Neuronal stem cell (in vitro differentiated cells): ENCODE measurements around the gene TCFL5.

Source experiments
- DNase-seq: peaks from one replicate; pipeline ENCODE4 v3.0.0-alpha.2; 2013; ENCODE audit warnings: low spot score
- H2AFZ ChIP-seq: one replicate; pipeline ENCODE4 v1.6.1; 2013; ENCODE audit warnings: mild to moderate bottlenecking, low read length, inconsistent platforms
- H2AK5ac ChIP-seq: 2 replicates; pipeline ENCODE4 v1.6.1; 2013; ENCODE audit warnings: low read depth, mild to moderate bottlenecking, inconsistent platforms, low read length, moderate library complexity, mixed read lengths
- H2BK120ac ChIP-seq: 2 replicates; pipeline ENCODE4 v1.6.1; 2013; ENCODE audit warnings: low read depth, mild to moderate bottlenecking, inconsistent platforms, low read length, moderate library complexity, mixed read lengths
- H2BK12ac ChIP-seq: one replicate; pipeline ENCODE4 v1.6.1; 2013; ENCODE audit warnings: low read length, inconsistent platforms
- H2BK15ac ChIP-seq: 2 replicates; pipeline ENCODE4 v1.6.1; 2013; ENCODE audit warnings: mild to moderate bottlenecking, low read length, inconsistent platforms, mixed read lengths
- H2BK5ac ChIP-seq: one replicate; pipeline ENCODE4 v1.6.1; 2013; ENCODE audit warnings: inconsistent platforms, mild to moderate bottlenecking, low read length, moderate library complexity
- H3K14ac ChIP-seq: one replicate; pipeline ENCODE4 v1.6.1; 2013; ENCODE audit warnings: low read length, inconsistent platforms
- H3K18ac ChIP-seq: 2 replicates; pipeline ENCODE4 v1.6.1; 2013; ENCODE audit warnings: low read length, inconsistent platforms
- H3K23ac ChIP-seq: 2 replicates; pipeline ENCODE4 v1.6.1; 2013; ENCODE audit warnings: low read depth, mild to moderate bottlenecking, mixed read lengths, low read length, inconsistent platforms; ENCODE audit not compliant: poor library complexity
- H3K27ac ChIP-seq: replicated peaks from 3 replicates; pipeline ENCODE4 v1.5.1; 2013; ENCODE audit warnings: low read length, inconsistent platforms
- H3K27me3 ChIP-seq, 3 experiments: 2 replicates each; pipeline ENCODE4 v1.6.1; 2013; ENCODE audit warnings: low read length in 3 of 3, mild to moderate bottlenecking in 2 of 3, inconsistent platforms in 1 of 3, low read depth in 1 of 3, mixed read lengths in 1 of 3, moderate library complexity in 1 of 3; ENCODE audit not compliant: control insufficient read depth in 3 of 3, insufficient read depth in 3 of 3
- H3K36me3 ChIP-seq, 2 donors: replicated peaks in 1 of 2; 2 replicates each; pipeline ENCODE4 v1.6.1; 2013; ENCODE audit warnings: low read length in 2 of 2; ENCODE audit not compliant: control insufficient read depth in 2 of 2, insufficient read depth in 2 of 2
- H3K4ac ChIP-seq: 2 replicates; pipeline ENCODE4 v1.6.1; 2013; ENCODE audit warnings: inconsistent platforms, mild to moderate bottlenecking, low read length, moderate library complexity
- H3K4me1 ChIP-seq, 2 donors: 1 replicate in 1 of 2; 2 replicates in 1 of 2; pipeline ENCODE4 v1.6.1; 2013; ENCODE audit warnings: low read length in 2 of 2, low read depth in 1 of 2; ENCODE audit not compliant: control insufficient read depth in 2 of 2, insufficient read depth in 1 of 2
- H3K4me2 ChIP-seq: one replicate; pipeline ENCODE4 v1.6.1; 2013; ENCODE audit warnings: mild to moderate bottlenecking, low read length, inconsistent platforms; ENCODE audit not compliant: insufficient read depth, poor library complexity, severe bottlenecking
- H3K4me3 ChIP-seq, 2 donors: 2 replicates each; pipeline ENCODE4 v1.5.1; 2013; ENCODE audit warnings: low read length in 2 of 2, mild to moderate bottlenecking in 2 of 2, inconsistent platforms in 1 of 2, moderate library complexity in 1 of 2
- H3K79me1 ChIP-seq: one replicate; pipeline ENCODE4 v1.6.1; 2013; ENCODE audit warnings: low read depth, mild to moderate bottlenecking, inconsistent platforms, low read length, moderate library complexity
- H3K9ac ChIP-seq: one replicate; pipeline ENCODE4 v1.6.1; 2013; ENCODE audit warnings: mild to moderate bottlenecking, low read depth, low read length, inconsistent platforms; ENCODE audit not compliant: poor library complexity
- H3K9me3 ChIP-seq, 2 donors: replicated peaks in 1 of 2; 2 replicates each; pipeline versions ENCODE3 to v1.6.1; 2013; ENCODE audit warnings: low read length in 2 of 2, mild to moderate bottlenecking in 2 of 2, inconsistent platforms in 1 of 2, low read depth in 1 of 2, mixed read lengths in 1 of 2, moderate library complexity in 1 of 2; ENCODE audit not compliant: control insufficient read depth in 2 of 2, insufficient read depth in 1 of 2
- H4K8ac ChIP-seq: one replicate; pipeline ENCODE4 v1.6.1; 2013; ENCODE audit warnings: low read depth, mild to moderate bottlenecking, inconsistent platforms, low read length, moderate library complexity
- H4K91ac ChIP-seq: one replicate; pipeline ENCODE4 v1.6.1; 2013; ENCODE audit warnings: low read length, low read depth, mild to moderate bottlenecking, inconsistent platforms; ENCODE audit not compliant: poor library complexity
- WGBS, 2 donors: extraction: QIAGEN DNeasy Blood & Tissue Kit; methylation state at CpG; one replicate each; pipeline ENCODE4 v1.1.7; 2013; ENCODE audit warnings: missing lambda C conversion rate in 2 of 2, mixed read lengths in 1 of 2; ENCODE audit not compliant: insufficient read length in 2 of 2, insufficient replicate concordance in 1 of 2; ENCODE audit errors: extremely low coverage in 2 of 2; 5-methylcytosine and 5-hydroxymethylcytosine counted together

TCFL5 gene

GRCh38 chr20:62898093-62898964 lies 36.7 kb upstream of the TCFL5 start:
- Histone ChIP-seq H3K23ac (no peak overlapping the region), H3K4me3 (no peak overlapping the region), H3K79me1 (no peaks in the 10 kb centered on the region), H4K8ac (no peak overlapping the region), H3K4ac (no peak overlapping the region), H3K9me3 (no peaks in the 10 kb centered on the region), H3K18ac (no peak overlapping the region), H3K27ac (no peak overlapping the region), H3K4me2 (no peak overlapping the region), H2BK5ac (no peak overlapping the region), H3K14ac (no peak overlapping the region), H3K9ac (no peak overlapping the region), H2AK5ac (no peak overlapping the region), H3K27me3 (no peaks in the 10 kb centered on the region), H2BK15ac (no peak overlapping the region), H2BK120ac (no peak overlapping the region), H3K4me1 (peaks cover 9 to 14% of the 10 kb centered on the region in 2 donors), H2AFZ (no peak overlapping the region), H2BK12ac (no peak overlapping the region), H3K36me3 (peaks cover 22 to 80% of the 10 kb centered on the region in 2 donors), H4K91ac (no peak overlapping the region)
- no peak for DNase-seq
- no CpG with 5 or more reads among the region's 16 CpGs for WGBS, 2 donors

- Histone ChIP-seq H3K4ac (no peak overlapping the region), H2BK120ac (no peak overlapping the region), H3K23ac (no peak overlapping the region), H2BK15ac (no peak overlapping the region), H3K9me3 (no peaks in the 10 kb centered on the region), H3K27ac (no peak overlapping the region), H3K4me3 (no peak overlapping the region), H2AK5ac (no peak overlapping the region), H3K4me1 (peaks cover 9 to 14% of the 10 kb centered on the region in 2 donors), H3K36me3 (peaks cover 20 to 80% of the 10 kb centered on the region in 2 donors), H3K14ac (no peak overlapping the region), H3K18ac (no peak overlapping the region), H3K4me2 (no peak overlapping the region), H3K79me1 (no peaks in the 10 kb centered on the region), H3K9ac (no peak overlapping the region), H4K8ac (no peak overlapping the region), H2AFZ (no peak overlapping the region), H2BK12ac (no peak overlapping the region), H2BK5ac (no peak overlapping the region), H3K27me3 (no peaks in the 10 kb centered on the region), H4K91ac (no peak overlapping the region)
- no peak for DNase-seq
- WGBS, 2 donors = no CpG with 5 or more reads among the region's 11 CpGs
Measured at GRCh38 chr20:62897666-62898065, 36.0 kb upstream of the TCFL5 start.

- Histone ChIP-seq H3K9me3 (no peaks in the 10 kb centered on the region), H3K14ac (no peak overlapping the region), H3K4me3 (no peak overlapping the region), H2AK5ac (no peak overlapping the region), H3K79me1 (no peaks in the 10 kb centered on the region), H3K36me3 (peaks cover 24 to 80% of the 10 kb centered on the region in 2 donors), H3K4ac (no peak overlapping the region), H4K8ac (no peak overlapping the region), H2AFZ (no peak overlapping the region), H3K27ac (no peak overlapping the region), H2BK120ac (no peak overlapping the region), H3K23ac (no peak overlapping the region), H3K4me1 (peaks cover 9 to 14% of the 10 kb centered on the region in 2 donors), H2BK5ac (no peak overlapping the region), H3K27me3 (no peaks in the 10 kb centered on the region), H3K9ac (no peak overlapping the region), H3K4me2 (no peak overlapping the region), H3K18ac (no peak overlapping the region), H4K91ac (no peak overlapping the region), H2BK12ac (no peak overlapping the region), H2BK15ac (no peak overlapping the region)
- DNase-seq = no peak
- no CpG with 5 or more reads among the region's 16 CpGs for WGBS, 2 donors
Measured at GRCh38 chr20:62896526-62896925, 34.9 kb upstream of the TCFL5 start.

- Histone ChIP-seq H3K18ac (no peak overlapping the region), H3K4me3 (no peak overlapping the region), H3K36me3 (peaks cover 31 to 80% of the 10 kb centered on the region in 2 donors), H3K4me2 (no peak overlapping the region), H4K91ac (no peak overlapping the region), H3K27me3 (no peaks in the 10 kb centered on the region), H3K14ac (no peak overlapping the region), H3K23ac (no peak overlapping the region), H3K9ac (no peak overlapping the region), H2BK120ac (no peak overlapping the region), H4K8ac (no peak overlapping the region), H3K27ac (no peak overlapping the region), H3K79me1 (no peaks in the 10 kb centered on the region), H2BK15ac (no peak overlapping the region), H3K4me1 (peaks cover 6 to 12% of the 10 kb centered on the region in 2 donors), H2AK5ac (no peak overlapping the region), H2BK12ac (no peak overlapping the region), H2BK5ac (no peak overlapping the region), H2AFZ (no peak overlapping the region), H3K4ac (no peak overlapping the region), H3K9me3 (peaks cover 0 to 2% of the 10 kb centered on the region in 2 donors)
- DNase-seq = no peak
- WGBS, 2 donors = no CpG with 5 or more reads among the region's 9 CpGs
Measured at GRCh38 chr20:62895539-62895938, 33.9 kb upstream of the TCFL5 start.
